ENCODE results near the gene ZNF764. TPM values are rescaled to one million over a fixed set of nuclear protein-coding genes. Genes with fewer than 3 reads are reported as not detected.

Gene ZNF764
- total RNA-seq, 4 donors from 2014 or later = 9.3 to 15.4 (median 11.8) TPM

DNA sequence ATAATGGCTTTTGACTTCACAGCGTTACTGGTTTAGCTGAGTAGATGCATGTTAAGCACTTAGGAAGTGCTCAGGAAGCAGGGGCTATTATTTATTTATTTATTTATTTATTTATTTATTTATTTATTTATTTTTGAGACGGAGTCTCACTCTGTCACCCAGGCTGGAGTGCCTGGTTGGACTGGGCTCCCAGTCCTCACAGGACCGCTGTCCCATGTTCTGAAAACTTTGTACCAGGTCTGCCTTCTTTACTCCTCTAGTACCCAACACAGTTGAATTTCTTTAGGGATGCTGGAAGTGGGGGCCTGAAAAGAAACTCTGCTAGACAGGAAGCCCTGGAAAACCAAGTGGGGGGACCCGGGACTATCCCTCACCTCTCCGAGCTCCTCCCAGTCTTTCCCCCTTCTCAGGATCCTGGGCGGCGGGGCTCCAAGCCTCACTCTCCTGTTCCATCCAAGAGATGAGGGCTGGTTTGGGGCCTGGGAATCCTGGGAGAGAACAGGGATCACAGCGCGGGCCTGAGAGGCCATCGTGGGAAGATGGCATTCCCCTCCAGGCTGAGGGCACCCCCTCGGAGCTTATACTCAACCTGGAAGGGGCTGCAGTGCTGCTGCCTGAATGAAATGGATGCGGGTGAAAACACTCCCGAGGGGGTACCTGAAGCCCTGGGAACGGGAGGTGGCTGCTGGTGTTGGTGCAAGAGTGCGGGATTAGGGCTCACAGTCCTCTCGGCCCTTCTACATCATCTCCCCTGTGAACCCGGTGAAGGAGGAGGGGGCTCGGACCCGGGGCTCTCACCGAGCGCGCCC is 12.7 kb upstream of the ZNF764 start:
- intact Hi-C loops (cut with DNase I) = loop anchor here (5.0 to 10.0 kb wide), 2 partner anchors 34 to 64 kb away; no protein-coding TSS in a partner anchor
- no peaks in the 10 kb centered on the region for H3K36me3 ChIP-seq
- no peak for TF ChIP-seq CTCF (IDR thresholded peaks at IDR 0.05)
- TF ChIP-seq POLR2A (IDR thresholded peaks at IDR 0.05) = no peak
- H3K27me3 ChIP-seq = no peaks in the 10 kb centered on the region
- peak; percentile 21 to 34 for DNase-seq
- peak overlapping the region; percentile 12 to 93 (median 68) for H3K4me3 ChIP-seq (replicated peaks in 1 of 3)
- H3K27ac ChIP-seq = peak overlapping the region; percentile 79 to 99 (median 95)
- H3K4me1 ChIP-seq = peaks cover 15 to 18% of the 10 kb centered on the region in 2 donors
- WGBS, 2 donors = 14 to 20% methylated on average over 11 to 14 of the region's 22 CpGs
- no peaks in the 10 kb centered on the region for H3K9me3 ChIP-seq

DNA sequence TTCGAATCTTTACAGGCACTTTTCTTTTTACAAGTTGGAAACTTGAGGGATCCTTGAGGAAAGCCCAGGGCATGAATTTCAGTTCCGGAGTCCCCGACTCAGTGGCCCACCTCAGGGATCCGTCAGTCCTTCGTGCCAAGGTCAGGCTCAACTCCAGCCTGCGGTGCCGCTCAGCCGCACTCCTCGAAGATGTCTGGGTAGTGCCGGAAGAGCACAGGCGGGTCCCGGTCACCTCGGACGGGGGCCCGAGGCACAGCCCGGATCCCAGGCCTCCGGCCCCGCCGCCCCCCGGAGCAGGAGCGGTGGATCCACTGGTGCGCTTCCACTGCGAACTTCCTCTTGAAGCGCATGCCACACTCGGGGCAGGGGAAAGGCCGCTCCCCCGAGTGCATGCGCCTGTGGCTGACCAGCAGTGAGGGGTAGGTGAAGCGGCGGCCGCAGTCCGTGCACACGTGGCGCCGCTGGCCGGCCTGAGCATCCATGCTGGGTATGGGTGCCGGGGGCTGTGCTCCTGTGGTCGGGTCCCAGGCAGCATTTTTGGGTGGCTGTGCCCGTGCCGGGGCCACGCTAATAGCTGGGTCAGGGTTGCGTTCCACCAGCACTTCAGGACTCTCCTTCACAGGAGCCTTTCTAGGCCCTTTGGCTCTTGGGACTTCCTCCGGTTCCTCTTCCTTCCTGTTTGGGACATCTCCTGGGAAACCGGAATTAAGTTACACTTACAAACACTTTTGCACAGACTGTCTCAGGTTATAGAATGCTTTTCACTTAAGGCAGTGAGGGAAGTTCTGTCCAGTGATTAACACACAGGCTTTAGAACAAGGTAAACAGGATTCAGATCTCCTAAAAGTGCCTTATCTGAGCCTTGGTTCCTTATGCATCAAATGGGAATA is 11.8 kb upstream of the ZNF764 start:
- TF ChIP-seq CTCF (IDR thresholded peaks at IDR 0.05) (no peak), POLR2A (IDR thresholded peaks at IDR 0.05) (no peak)
- no peak for DNase-seq
- intact Hi-C loops (cut with DNase I) = loop anchor here (5.0 to 10.0 kb wide), 2 partner anchors 33 to 65 kb away; no protein-coding TSS in a partner anchor
- Histone ChIP-seq H3K36me3 (no peaks in the 10 kb centered on the region), H3K4me1 (peaks cover 15 to 18% of the 10 kb centered on the region in 2 donors), H3K4me3 (replicated peaks in 1 of 3) (no peak overlapping the region), H3K27ac (peak overlapping the region in 2 of 3 donors; percentile 95 to 99), H3K27me3 (no peaks in the 10 kb centered on the region), H3K9me3 (no peaks in the 10 kb centered on the region)
- 77 to 82% methylated on average over 14 to 17 of the region's 44 CpGs for WGBS, 2 donors

DNA sequence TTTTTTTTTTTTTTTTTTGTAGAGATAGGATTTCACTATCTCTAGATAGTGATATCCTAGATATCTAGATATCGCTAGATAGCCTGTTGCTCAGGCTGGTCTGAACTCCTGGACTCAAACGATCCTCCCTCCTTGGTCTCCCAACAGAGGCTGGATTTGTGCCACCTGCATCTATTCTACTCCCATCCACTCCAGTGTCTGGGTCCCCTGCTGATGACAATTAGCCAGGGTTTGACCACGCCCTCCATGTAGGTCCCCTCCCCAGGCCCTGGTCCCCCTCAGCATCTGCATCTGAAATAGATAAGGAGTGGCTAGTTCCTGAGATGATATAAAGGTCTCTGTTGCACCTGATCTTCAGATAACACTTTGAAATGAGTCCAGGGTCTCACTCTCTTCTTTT is 11.1 kb upstream of the ZNF764 start:
- peaks cover 15 to 18% of the 10 kb centered on the region in 2 donors for H3K4me1 ChIP-seq
- no peak overlapping the region for H3K27ac ChIP-seq
- no peaks in the 10 kb centered on the region for H3K27me3 ChIP-seq
- no peaks in the 10 kb centered on the region for H3K36me3 ChIP-seq
- no peak for DNase-seq
- no peak for TF ChIP-seq CTCF (IDR thresholded peaks at IDR 0.05)
- no peak for TF ChIP-seq POLR2A (IDR thresholded peaks at IDR 0.05)
- 91 to 95% methylated on average over 3 of the region's 3 CpGs for WGBS, 2 donors
- no peaks in the 10 kb centered on the region for H3K9me3 ChIP-seq
- intact Hi-C loops (cut with DNase I) = no loop called here
- H3K4me3 ChIP-seq (replicated peaks in 1 of 3) = no peak overlapping the region

GRCh38 chr16:30567991-30568638 is 9.9 kb upstream of the ZNF764 start:
- no peaks in the 10 kb centered on the region for H3K36me3 ChIP-seq
- no peak for TF ChIP-seq POLR2A (IDR thresholded peaks at IDR 0.05)
- no peak for TF ChIP-seq CTCF (IDR thresholded peaks at IDR 0.05)
- WGBS, 2 donors = 77 to 87% methylated on average over 6 of the region's 6 CpGs
- H3K9me3 ChIP-seq = no peaks in the 10 kb centered on the region
- DNase-seq = no peak
- no peaks in the 10 kb centered on the region for H3K27me3 ChIP-seq
- H3K4me3 ChIP-seq (replicated peaks in 1 of 3) = no peak overlapping the region
- peaks cover 15 to 18% of the 10 kb centered on the region in 2 donors for H3K4me1 ChIP-seq
- no peak overlapping the region for H3K27ac ChIP-seq
- intact Hi-C loops (cut with DNase I) = no loop called here

All from thyroid gland (tissue), 4 donors.